ENCODE measurements around the gene COBL.
"Not testable (repeated sequence)": the region's sequence is repeated elsewhere in the genome, so short reads cannot be mapped to it uniquely, and the experiment has no call there.

The COBL gene

DNA sequence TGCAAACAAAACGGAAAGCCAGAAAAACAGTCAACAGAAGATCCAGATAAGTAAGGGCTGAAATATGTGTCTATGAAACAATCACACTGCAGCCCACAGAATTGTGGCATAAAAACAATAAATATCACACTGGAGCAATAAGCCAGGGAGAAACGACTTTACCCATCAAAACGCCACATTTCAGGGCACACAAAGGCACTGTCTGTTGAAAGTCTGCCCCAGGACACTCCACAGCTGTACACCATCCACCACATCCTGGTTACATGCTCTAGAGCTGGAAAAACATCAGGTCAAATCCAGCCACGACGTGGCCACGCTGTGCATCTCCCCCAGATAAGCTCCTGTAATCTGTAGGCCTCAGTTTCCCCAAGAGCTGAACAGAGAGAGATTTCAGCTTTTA lies 88.7 kb downstream of the COBL start:
- DNase-seq = no peak

DNA sequence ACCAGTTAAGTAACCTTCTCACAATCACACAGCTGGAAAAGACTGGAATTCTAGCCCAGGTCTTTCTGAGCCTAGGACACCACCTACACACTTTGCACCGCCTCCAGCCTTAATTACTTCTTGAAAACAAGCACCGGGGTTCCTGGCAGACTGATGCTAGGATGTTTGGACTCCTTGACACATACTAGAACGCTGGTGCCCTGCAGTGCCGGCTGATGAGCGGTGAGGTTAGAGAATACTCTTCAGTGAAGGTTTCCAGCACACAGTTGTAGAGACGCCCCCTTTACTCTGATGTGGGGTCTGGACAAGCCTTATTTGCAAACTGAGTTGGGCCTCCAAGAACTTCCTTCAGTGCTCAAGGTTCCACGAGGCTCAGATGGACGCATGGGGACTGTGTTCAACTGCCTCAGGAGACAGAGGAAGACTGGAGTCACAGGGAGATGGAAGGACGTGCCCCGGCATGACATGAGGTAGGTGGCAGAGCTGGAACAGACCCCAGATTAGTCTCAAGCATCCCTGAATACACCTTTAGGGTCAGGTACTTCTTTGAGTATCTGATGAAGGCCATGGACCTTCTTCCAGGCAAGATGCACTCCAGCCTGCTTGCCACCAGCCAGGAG lies 89.6 kb downstream of the COBL start:
- no peak for DNase-seq

DNA sequence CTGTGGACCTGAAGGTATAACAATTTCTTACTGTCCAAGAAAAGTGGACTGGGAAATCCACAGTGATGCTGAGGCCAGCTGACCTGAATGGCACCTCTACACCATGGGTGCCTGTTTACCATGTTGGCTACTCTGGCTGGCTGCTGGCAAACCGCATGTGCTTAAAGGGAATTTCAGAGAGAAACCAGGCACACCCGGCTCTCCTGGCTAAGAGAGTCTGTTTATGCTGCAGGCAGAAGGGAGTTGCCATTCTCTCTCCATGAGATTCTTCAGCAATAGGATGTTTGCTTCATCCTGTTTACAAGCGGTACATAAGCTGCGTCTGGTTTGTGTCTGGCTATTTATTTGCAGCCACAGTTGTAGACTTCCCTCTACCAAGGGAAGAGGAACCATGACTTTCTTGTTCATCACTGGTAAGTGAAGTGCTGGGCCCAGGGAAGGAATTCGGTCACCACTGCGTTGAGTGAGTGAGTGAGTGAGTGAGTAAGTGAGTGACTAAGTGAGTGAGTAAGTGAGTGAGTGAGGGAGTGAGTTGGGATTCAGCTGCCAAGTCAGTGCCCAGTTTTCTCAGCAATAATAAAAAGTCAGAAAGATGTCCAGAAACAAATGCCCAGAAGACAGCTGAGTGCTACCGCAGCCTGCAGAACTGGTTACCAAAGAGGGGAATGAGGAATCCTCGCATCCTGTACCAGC lies 90.4 kb downstream of the COBL start:
- no peak for DNase-seq

DNA sequence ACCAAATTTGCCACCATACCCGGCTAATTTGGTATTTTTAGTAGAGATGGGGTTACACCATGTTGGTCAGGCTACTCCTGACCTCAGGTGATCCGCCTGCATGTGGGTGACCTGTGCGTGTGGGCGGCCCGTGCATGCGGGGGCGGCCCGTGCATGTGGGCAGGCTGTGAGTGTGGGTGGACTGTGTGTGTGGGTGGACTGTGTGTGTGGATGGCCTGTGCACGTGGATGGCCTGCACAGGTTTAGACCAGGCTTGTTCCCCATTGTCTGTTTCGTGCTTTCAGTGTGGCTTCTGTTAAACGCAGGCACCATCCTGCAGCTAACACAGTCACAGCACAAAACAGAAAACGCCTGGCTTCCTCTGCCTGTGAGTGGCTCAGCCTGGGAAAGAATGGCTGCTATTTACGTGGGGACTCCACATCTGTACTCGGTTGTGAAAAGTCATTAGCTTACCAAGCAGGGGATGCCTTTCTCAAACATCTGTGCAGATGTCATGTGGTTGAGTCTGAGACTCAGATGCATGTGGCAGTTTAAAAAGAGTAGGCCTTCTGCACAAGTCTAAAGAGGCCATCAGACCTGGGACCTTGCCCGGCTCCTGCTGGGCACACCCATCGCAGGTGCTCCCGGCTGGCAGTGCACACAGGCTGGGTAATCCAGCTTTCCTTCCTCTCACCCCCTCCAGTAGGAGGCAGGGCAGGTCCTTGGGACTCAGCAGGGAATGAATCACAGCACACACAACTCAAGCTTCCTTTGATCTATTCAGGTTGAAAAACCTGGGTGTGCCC lies 91.6 kb downstream of the COBL start:
- no peak for DNase-seq

DNA sequence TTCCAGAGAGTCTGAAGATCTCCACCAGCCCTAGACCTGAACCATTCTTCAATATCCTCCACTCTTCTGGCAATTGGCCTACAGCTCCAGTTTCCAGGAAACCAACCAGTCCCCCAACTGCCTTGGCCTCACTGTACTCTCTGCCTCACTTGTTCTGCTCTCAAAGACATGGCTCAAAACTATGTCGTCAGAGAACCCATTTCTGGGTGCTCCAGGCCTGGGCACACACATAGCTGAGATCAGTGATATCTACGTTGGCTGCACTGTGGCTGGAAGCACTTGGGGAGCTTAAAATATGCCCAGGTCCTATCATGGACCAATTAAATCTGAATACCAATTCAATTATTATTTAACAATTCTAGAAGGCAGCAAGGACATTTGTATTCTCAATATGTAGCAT lies 93.1 kb downstream of the COBL start:
- no peak for DNase-seq

DNA sequence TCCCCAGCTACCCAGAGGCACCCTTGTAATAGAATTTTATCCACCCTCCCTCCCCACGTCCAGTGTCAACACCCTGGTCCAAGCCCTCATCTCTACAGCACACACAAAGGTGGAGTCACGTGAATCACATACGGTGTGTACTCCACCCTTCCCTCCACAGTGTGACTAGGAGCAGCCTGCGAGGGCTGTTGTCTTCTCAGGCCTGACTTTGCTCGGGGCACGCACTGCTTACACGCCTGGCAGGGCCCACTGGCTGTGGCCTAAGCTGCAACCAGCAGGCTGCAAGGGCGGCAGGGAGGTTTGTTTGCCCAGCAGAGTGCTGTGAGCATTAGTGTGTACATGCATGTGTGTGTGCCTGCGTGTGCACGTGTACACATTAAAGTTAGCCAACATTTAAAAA lies 93.7 kb downstream of the COBL start:
- DNase-seq = no peak

DNA sequence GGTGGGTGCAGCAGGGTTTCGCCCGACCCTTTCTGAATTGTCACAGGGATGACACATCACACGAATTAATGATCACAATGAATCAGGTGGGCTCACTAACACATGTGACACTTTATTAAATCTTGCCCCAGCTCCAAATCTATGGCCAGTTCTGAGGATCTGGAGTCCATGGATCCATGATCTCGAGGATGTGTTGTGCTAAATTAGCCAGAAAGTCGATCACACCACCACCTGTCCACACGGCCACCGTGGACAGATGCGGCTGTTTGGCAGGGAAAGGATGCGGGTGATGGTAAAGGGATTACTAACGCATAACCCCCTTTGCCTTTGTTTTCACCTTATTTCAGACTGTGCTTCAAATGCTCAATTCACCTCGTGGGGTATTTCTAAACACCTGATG lies 96.4 kb downstream of the COBL start:
- DNase-seq = no peak

DNA sequence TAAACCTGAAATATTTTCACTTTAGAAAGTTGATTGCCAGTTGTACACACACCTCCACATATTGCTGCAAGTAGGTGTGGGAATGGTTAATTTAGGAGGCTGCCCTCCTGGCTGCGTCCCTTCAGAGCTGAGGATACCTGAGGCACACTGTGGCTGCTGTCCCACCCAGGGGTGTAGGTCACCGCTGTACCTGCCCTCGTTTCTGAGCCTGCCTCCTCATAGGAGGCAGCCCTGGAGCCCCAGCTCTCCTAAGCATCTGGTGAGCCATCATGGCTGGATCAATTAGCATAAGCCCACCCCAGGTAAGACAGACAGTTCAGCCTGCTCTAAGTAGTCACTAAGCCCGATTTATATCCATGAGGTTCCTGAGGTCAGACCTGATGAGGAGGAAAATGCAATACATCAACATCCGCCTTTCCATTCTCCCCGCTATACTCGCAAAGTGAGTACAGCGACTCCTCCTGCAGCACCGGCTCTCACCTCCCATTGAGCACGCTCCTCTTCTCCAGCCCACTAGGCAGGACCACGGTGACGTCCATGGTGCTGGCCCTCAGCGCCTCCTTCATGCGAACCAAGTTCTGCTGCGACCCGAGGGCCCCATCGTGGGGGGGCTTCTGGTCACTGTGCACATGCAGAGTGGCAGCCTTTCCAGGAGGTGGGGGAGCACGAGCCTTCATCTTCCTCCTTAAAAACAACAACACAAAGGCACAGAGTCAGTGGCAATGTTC lies 97.2 kb downstream of the COBL start:
- no peak for DNase-seq

DNA sequence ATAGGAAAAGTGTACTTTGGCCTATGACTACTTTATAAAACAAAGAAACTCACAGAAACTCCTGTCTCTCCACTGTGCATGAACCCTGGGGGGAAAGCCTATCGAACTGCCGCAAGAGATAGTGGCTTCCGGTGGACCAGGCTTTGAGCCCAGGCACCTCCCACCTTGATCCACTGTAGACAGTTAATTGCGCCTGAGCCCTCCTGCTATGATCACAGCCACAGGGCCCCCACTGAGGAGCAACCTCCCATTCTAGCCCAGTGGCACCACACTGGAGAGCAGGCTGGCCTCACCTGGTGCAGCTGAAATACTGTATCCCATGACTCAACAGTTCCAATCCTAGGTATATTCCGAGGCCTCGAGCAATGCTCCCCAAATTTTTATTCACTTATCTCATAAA lies 98.8 kb downstream of the COBL start:
- no peak for DNase-seq

DNA sequence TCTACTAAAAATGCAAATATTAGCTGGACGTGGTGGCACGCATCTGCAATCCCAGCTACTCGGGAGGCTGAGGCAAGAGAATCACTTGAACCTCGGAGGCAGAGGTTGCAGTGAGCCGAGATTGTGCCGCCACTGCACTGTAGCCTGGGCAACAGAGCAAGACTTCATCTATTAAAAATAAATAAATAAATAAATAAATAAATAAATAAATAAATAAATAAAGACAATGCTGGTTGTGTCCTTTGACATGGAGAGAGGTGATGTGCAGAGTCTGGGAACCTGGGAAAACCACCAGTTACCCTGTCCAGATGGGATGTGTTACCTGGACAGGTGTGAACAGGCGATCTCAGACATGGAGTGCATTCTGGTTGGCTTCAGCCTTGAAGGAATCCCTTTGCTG lies 102.5 kb downstream of the COBL start:
- DNase-seq = no peak

DNA sequence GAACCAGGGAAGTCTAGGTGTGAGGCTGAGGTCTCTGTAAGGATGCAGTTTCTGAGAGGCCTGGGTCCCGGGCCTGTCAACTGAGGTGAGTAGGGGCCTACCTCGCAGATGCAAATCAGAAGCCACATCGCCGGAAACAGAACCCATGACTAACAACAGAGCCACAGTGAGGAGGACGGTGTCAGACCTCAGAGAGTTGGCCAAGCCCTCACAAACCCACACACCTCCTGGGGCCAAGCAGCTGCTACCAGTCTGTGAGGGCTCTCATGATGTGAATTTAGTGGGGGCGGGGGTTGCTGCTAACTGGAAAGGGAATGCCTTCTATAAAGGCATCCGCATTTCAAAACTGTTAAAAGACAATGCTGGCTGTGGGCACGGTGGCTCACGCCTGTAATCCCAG lies 103.0 kb downstream of the COBL start:
- no peak for DNase-seq

DNA sequence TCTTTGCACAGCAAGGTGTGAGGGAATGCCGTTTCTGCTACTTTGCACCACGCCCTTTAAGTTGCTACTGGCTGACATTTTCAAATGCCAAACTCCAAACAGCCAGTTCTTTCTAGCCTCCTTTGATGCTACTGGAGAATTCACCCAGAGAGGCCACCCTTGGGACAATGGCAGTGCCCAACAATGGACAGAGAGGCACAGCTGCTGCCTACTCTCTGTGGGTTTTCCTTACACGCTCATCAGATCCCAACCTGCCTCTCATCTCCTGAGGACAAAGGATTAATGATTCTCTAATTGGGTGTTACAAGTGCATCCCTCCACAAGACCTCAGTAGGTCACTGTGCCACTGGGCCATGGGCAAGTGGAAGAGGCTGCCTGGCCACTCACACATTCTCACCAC lies 105.8 kb downstream of the COBL start:
- DNase-seq = no peak

DNA sequence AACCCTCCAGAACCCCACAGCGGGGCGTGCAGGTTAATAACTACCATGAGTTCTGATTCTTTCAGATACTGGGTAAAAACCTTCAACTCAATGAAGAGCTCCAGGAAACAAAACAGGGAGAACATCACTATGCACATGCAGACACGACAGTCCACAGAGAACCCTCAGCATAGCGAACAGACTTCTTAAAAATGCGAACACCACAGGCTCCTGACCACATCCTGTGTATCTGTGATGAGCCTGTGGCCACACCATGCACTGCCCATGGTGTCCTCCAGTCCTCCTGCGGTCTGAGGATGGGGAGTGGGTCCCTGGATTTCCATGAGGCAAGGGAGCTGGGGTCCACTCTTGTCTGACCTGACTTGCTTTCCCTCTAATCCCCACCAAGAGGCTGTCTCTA lies 107.2 kb downstream of the COBL start:
- DNase-seq = no peak

DNA sequence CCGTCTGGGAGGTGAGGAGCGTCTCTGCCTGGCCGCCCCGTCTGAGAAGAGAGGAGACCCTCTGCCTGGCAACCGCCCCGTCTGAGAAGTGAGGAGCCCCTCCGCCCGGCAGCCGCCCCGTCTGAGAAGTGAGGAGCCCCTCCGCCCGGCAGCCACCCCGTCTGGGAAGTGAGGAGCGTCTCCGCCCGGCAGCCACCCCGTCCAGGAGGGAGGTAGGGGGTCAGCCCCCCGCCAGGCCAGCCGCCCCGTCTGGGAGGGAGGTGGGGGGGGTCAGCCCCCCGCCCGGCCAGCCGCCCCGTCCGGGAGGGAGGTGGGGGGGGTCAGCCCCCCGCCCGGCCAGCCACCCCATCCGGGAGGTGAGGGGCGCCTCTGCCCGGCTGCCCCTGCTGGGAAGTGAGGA lies 108.5 kb downstream of the COBL start:
- DNase-seq = not testable (repeated sequence)

DNA sequence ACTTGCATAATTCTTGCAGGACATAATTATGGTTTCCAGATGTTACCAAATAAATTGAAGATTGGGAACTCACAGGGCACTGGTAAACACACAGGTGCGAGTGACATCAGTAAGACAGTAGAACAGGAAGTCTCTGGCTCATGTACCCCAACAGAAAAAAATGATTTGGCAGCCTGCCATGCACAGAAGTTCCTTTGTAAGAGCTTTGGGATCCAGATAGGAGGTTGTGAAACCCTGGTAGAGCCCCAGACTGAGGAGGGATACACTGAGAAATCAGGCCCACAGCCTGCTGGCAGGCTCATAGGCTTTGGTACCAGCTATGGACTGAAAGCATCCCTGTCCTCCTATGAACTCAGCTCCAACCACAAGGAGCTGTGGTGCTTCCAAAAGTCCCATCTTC lies 118.0 kb downstream of the COBL start:
- no peak for DNase-seq

DNA sequence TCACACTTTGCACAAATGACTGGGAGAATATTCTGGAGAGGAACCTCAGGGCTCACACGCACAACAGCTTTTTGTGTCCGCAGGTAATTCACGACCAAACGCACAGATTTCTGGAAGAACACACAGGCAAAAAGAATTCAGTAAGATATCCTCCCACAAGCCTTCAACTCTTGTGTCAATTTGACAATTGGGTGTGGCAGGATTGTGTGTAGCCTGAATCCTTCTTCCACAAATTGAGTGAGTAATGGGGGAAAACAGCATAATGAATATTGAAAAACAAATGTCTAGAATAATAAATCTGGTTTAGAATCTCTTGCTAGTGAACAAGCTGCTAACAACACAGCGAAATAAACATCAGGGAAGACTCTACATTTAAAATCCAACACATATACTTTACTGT lies 125.6 kb downstream of the COBL start:
- DNase-seq = no peak

DNA sequence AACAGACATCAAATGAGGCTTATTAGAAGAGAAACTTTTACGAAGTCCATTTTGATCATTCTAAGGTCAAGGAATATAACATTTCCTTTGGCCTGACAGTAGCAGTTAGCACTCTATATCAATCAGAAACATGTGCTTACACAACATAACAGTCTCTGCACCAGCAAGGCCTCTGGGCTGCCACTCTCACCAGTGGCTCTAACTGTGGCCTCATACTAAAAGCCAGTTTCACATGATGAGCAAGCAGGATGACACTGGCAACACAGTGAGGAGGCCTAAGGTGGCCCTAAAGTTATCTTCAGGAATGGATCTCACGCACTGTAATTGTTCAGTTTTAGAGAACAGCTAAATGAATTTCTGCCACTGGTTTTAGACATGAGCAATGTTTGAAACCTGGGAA lies 126.8 kb downstream of the COBL start:
- no peak for DNase-seq

DNA sequence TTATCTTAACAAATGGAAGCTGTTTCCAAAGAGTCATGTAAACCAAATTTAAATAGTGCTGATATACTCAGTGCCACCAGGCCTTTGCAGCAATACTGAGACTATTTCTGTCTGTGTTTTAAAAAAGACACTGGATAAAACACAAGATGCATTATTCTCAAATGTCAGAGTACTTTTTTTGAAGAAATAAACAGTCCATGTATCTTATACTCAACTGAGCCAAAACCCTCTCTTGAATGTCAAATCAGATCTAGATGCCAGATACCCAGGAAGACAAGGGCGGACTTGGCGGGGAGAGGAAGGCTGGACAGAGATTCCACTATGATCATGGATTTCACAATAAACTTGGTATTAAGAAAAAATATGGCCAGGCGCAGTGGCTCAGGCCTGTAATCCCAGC lies 127.6 kb downstream of the COBL start:
- no peak for DNase-seq

DNA sequence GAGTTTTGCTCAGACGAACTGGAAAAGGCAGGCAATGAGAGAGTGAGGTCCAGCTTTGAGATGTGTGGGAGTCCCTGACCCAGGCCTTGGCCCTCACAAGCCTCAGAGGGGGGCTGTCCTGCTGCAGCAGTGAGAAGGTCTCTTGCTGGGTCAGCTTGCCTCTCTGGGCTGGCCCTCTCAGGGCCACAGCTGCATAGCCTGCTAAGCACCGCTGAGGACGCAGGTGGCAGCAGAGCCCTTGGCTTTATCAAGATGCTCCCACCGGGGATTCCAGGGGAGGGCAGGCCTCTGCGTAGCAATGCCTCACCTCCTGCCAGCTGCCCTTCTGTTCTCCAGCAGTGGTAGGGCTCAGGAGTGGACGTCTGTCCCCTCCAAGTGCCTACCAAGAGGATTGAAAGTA lies 128.7 kb downstream of the COBL start:
- no peak for DNase-seq

DNA sequence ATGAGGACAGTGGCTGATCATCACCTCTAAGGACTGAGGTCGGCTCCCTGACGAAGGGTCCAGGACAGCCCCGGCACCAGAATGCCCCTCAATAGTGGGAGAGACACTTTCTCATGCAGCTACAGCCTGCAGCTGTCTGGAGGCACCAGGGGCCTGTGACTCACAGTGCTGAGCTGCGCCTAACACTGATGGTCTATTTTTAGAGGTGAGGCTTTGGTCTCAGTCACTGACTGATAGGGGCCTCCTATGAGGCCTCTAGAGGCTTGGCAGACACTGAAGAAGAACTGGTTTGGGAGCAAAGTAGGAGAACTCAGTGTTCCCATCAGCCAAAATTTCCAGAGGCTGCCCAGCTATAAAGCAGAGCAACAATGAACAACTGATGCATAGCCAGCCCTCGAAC lies 130.1 kb downstream of the COBL start:
- DNase-seq = no peak

DNA sequence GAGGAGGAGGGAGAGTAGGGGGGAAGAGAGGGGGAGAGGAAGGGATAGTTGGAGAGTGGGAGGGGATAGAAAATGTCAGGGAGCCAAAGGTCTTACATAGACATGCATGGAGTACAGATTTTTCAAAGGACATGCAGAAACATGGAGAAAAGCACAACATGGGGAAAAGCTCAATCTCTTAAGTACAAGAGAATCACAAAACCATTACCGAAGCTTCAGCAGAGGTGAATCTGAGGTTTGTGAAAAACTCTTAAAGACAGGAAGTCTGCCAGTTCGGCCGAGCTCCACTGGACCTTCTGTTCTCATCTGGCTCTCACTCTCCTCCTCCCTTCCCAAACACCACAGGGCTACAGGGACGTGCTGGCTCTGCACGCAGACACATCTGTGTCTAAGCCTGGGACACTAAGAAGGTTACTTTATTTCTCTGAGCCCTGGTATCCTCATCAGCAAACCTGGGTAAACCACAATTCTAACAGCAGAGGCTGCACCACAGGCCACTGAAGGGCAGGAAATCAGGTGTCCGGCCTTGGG lies 133.9 kb downstream of the COBL start:
- DNase-seq = no peak

DNA sequence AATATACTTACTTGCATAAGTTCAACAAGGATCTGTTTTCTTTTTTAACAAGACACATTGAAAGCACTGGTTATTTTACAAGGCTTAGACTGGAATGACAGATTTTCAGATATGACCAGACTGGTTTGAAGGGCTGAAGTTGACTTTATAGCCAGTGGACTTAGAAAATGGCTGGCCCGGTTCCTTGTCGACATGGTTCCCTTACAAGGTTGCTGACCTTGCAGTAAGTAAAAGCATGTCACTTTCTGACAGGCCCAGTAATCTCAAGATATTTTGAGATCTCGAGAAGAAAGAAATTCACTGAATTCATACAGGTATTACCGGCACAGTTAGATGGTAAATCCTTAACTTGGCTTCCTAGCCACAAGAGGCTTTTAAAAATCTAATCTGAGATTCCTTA lies 136.5 kb downstream of the COBL start:
- DNase-seq = no peak

DNA sequence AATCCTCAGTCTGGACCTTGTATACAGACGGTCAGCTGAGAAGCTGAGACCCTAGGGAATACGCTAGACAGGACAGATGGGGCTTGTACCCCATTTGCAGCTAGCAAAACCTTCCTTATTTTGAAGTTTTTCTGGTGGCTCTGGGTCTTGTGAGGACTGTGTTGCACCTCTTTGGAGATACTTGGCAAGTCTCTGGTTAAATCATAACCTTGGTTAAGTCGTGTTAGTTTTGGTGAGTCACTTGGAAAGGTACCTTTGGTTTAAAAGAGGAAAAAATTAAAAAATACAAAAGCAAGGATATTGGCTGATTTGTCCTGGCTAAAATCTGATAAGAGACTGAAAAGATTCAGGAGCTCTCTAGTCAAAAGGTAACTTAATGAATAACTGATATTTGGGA lies 140.6 kb downstream of the COBL start:
- DNase-seq = no peak
